Measurements from ENCODE around the gene BCO1.

DNA sequence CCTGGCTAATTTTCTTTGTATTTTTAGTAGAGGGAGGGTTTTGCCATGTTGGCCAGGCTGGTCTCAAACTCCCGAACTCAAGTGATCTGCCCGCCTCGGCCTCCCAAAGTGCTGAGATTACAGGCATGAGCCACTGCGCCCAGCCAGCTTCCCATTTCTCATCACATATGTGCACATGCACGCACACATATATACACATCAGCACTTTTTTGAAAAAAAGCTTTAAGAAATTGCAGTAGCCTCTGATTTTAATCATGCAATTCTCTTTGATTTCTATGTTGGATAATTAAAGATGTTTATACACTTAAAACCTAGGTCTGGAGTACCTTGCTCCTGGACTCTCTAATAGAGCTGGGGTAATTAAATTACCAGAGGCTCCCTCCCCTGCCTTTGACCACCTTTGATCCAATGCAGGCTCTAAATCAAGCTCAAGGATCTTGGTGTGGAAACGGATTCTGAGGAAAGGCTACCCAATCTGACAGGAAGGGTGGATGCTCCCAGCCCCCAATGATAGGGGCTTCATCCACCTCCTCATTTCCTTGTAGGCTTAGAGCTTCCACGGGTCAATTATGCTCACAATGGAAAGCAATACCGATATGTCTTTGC lies 46.6 kb downstream of the BCO1 start:
- TF ChIP-seq POLR2A (IDR thresholded peaks at IDR 0.05; ENCODE audit: low read depth, low read length) (no peak), SMC3 (IDR thresholded peaks at IDR 0.05; ENCODE audit: low read depth, low read length) (no peak)
- TF ChIP-seq, protein P1, sequence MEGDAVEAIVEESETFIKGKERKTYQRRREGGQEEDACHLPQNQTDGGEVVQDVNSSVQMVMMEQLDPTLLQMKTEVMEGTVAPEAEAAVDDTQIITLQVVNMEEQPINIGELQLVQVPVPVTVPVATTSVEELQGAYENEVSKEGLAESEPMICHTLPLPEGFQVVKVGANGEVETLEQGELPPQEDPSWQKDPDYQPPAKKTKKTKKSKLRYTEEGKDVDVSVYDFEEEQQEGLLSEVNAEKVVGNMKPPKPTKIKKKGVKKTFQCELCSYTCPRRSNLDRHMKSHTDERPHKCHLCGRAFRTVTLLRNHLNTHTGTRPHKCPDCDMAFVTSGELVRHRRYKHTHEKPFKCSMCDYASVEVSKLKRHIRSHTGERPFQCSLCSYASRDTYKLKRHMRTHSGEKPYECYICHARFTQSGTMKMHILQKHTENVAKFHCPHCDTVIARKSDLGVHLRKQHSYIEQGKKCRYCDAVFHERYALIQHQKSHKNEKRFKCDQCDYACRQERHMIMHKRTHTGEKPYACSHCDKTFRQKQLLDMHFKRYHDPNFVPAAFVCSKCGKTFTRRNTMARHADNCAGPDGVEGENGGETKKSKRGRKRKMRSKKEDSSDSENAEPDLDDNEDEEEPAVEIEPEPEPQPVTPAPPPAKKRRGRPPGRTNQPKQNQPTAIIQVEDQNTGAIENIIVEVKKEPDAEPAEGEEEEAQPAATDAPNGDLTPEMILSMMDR (conservative IDR thresholded peaks at IDR 0.05; ENCODE audit: low read depth, low read length): no peak

Data from IMR-90 (cell line).